K562 (cell line): ENCODE data around the gene UPF1. TPM values are rescaled to one million over a fixed set of nuclear protein-coding genes. Genes with fewer than 3 reads are reported as not detected.

Experiments used
- ATAC-seq: fragments of 200-7000 bp; cut with Tn5 transposase; 3 replicates; pipeline ENCODE4 v1.9.1; 2020; ENCODE audit warnings: moderate library complexity
- BruUV-seq: library from RNA; stranded (reverse); fragments of 400-500 nt; replicated peaks from 2 replicates; lab custom pipeline; 2021; lab: Mats Ljungman, UMichigan
- CTCF ChIA-PET: fragments of 300-600 bp; formaldehyde crosslinking; extraction: SDS; loops from one replicate; lab custom pipeline; 2021; ENCODE audit warnings: low intra/inter-chr PET ratio; lab: Yijun Ruan, JAX
- POLR2A ChIA-PET: fragments of 300-600, 350-650 bp; sonication (Branson Sonifier 250); formaldehyde crosslinking; extraction: SDS; loops from one replicate; lab custom pipeline; 2021; ENCODE audit warnings: antibody characterized with exemption, inconsistent platforms; lab: Yijun Ruan, JAX
- DNase-seq, 4 experiments: peaks; one replicate each; pipeline versions ENCODE4 v3.0.0 to v3.0.0-alpha.2; 2011 to 2018; ENCODE audit warnings: low spot score in 3 of 4, mixed read lengths in 3 of 4; ENCODE audit errors: extremely low read depth in 1 of 4
- FAIRE-seq: peaks from 2 replicates; lab custom pipeline; 2011; peaks lifted over from hg19 to GRCh38; lab: Jason Lieb, UNC
- H2AFZ ChIP-seq: 2 replicates; pipeline ENCODE4 v1.6.0; 2011; ENCODE audit warnings: low read depth, low read length, control low read depth, inconsistent platforms
- H3K27ac ChIP-seq: fragments of 200-600 bp; 3 replicates; pipeline ENCODE4 v1.8.0; 2011; ENCODE audit warnings: low read depth, mild to moderate bottlenecking, control low read depth, inconsistent platforms, low read length, moderate library complexity, mixed read lengths; ENCODE audit errors: extremely low read depth
- H3K27me3 ChIP-seq, 2 experiments: fragments of 300-600 bp in 1 of 2; 2 replicates in 1 of 2; 3 replicates in 1 of 2; pipeline versions ENCODE4 v1.6.0 to v1.8.0; 2011; ENCODE audit warnings: inconsistent platforms in 2 of 2, low read length in 2 of 2, mild to moderate bottlenecking in 1 of 2, mixed read lengths in 1 of 2, moderate library complexity in 1 of 2; ENCODE audit not compliant: control insufficient read depth in 2 of 2, insufficient read depth in 2 of 2
- H3K36me3 ChIP-seq: fragments of 300-600 bp; 3 replicates; pipeline ENCODE4 v1.8.0; 2011; ENCODE audit warnings: mild to moderate bottlenecking, low read length, inconsistent platforms; ENCODE audit not compliant: control insufficient read depth, insufficient read depth
- H3K4me1 ChIP-seq, 2 experiments: fragments of 200-600 bp in 1 of 2; replicated peaks in 1 of 2; 2 replicates in 1 of 2; 3 replicates in 1 of 2; pipeline versions ENCODE4 v1.5.1 to v1.8.0; 2011; ENCODE audit warnings: inconsistent platforms in 2 of 2, low read length in 2 of 2, mild to moderate bottlenecking in 1 of 2, mixed read lengths in 1 of 2, moderate library complexity in 1 of 2; ENCODE audit not compliant: control insufficient read depth in 2 of 2, insufficient read depth in 2 of 2
- H3K4me2 ChIP-seq: 2 replicates; pipeline ENCODE4 v1.6.1; 2011; ENCODE audit warnings: low read length, control low read depth, inconsistent platforms, mixed read lengths; ENCODE audit not compliant: insufficient read depth
- H3K4me3 ChIP-seq: fragments of 200-600 bp; sonication (generic), shearing (Covaris generic); 2 replicates; pipeline ENCODE4 v1.5.1; 2016; ENCODE audit warnings: control low read depth, inconsistent platforms
- H3K79me2 ChIP-seq: fragments of 200-600 bp; 3 replicates; pipeline ENCODE4 v1.8.0; 2011; ENCODE audit warnings: low read length, inconsistent platforms; ENCODE audit not compliant: control insufficient read depth, insufficient read depth
- H3K9ac ChIP-seq, 2 experiments: 2 replicates each; pipeline versions ENCODE4 v1.6.0 to v1.6.1; 2011; ENCODE audit warnings: low read depth in 2 of 2, low read length in 2 of 2, control low read depth in 1 of 2, inconsistent platforms in 1 of 2, mild to moderate bottlenecking in 1 of 2, mixed read lengths in 1 of 2; ENCODE audit not compliant: insufficient read depth in 1 of 2
- H3K9me1 ChIP-seq: one replicate; pipeline ENCODE4 v1.6.0; 2011; ENCODE audit warnings: inconsistent platforms, mild to moderate bottlenecking, low read length, moderate library complexity; ENCODE audit not compliant: control insufficient read depth, insufficient read depth
- H3K9me3 ChIP-seq: replicated peaks from 2 replicates; pipeline ENCODE4 v1.5.1; 2011; ENCODE audit warnings: low read depth, low read length, inconsistent platforms; ENCODE audit not compliant: control insufficient read depth, insufficient read depth
- H4K20me1 ChIP-seq: replicated peaks from 2 replicates; pipeline ENCODE4 v1.6.1; 2011; ENCODE audit warnings: low read length, inconsistent platforms, mixed read lengths; ENCODE audit not compliant: control insufficient read depth, insufficient read depth
- CHD2 ChIP-seq: IDR thresholded peaks from 2 replicates; pipeline ENCODE4 v1.6.1; 2011; ENCODE audit warnings: low read depth, low read length
- FOXM1 ChIP-seq, 2 experiments: fragments of 450-650 bp in 1 of 2; sonication (generic) in 1 of 2; formaldehyde crosslinking in 1 of 2; IDR thresholded peaks; 2 replicates each; pipeline versions ENCODE4 v1.6.1 to v1.9.0; 2017 to 2022; ENCODE audit warnings: low read depth in 2 of 2, mild to moderate bottlenecking in 2 of 2, missing genetic modification reagents in 1 of 2, moderate library complexity in 1 of 2
- FOXP1 ChIP-seq: sonication (generic); formaldehyde crosslinking; IDR thresholded peaks from 2 replicates; pipeline ENCODE4 v1.8.0; 2022; ENCODE audit warnings: mild to moderate bottlenecking, missing genetic modification reagents
- GATAD2B ChIP-seq: fragments of 450-650 bp; IDR thresholded peaks from 2 replicates; pipeline ENCODE4 v1.6.1; 2017; ENCODE audit warnings: mild to moderate bottlenecking, borderline replicate concordance
- HDAC2 ChIP-seq: fragments of 450-650 bp; IDR thresholded peaks from 2 replicates; pipeline ENCODE4 v1.6.1; 2016; ENCODE audit warnings: mild to moderate bottlenecking
- HMGN3 ChIP-seq: IDR thresholded peaks from 2 replicates; pipeline ENCODE4 v1.6.1; 2011; ENCODE audit warnings: borderline replicate concordance, low read depth, mild to moderate bottlenecking, mixed read lengths, low read length; ENCODE audit not compliant: insufficient read length; ENCODE audit errors: extremely low read depth
- IFI16 ChIP-seq: fragments of 250-450 bp; sonication (Bioruptor Pico); IDR thresholded peaks from 2 replicates; pipeline ENCODE4 v2.1.2; 2022; ENCODE audit warnings: mild to moderate bottlenecking, inconsistent platforms
- MEF2A ChIP-seq: IDR thresholded peaks from 2 replicates; pipeline ENCODE4 v1.6.1; 2011; ENCODE audit warnings: low read depth, mild to moderate bottlenecking, low read length, moderate library complexity; ENCODE audit not compliant: control insufficient read depth
- MYBL2 ChIP-seq, 2 experiments: fragments of 450-650 bp in 1 of 2; sonication (generic) in 1 of 2; formaldehyde crosslinking in 1 of 2; IDR thresholded peaks; 2 replicates each; pipeline versions ENCODE4 v1.6.1 to v1.8.1; 2017 to 2022; ENCODE audit warnings: borderline replicate concordance in 1 of 2, inconsistent platforms in 1 of 2, low read depth in 1 of 2, mild to moderate bottlenecking in 1 of 2, missing genetic modification reagents in 1 of 2, moderate library complexity in 1 of 2
- PHTF2 ChIP-seq: fragments of 250-450 bp; sonication (Bioruptor Pico); IDR thresholded peaks from 2 replicates; pipeline ENCODE4 v1.5.0; 2021; ENCODE audit warnings: mild to moderate bottlenecking
- RBM14 ChIP-seq: fragments of 200-400 bp; formaldehyde crosslinking; IDR thresholded peaks from 2 replicates; pipeline ENCODE4 v1.6.1; 2018; ENCODE audit warnings: low read depth, mild to moderate bottlenecking, low read length, moderate library complexity, borderline replicate concordance; ENCODE audit not compliant: insufficient read depth
- SIRT6 ChIP-seq: IDR thresholded peaks from one replicate; pipeline ENCODE4 v1.6.1; 2012; ENCODE audit warnings: low read depth, mild to moderate bottlenecking, control low read depth, inconsistent platforms, low read length, moderate library complexity
- SREBF2 ChIP-seq: sonication (generic); formaldehyde crosslinking; IDR thresholded peaks from 2 replicates; pipeline ENCODE4 v1.4.0; 2020; ENCODE audit warnings: mild to moderate bottlenecking, missing genetic modification reagents
- SRSF1 ChIP-seq: fragments of 200-400 bp; formaldehyde crosslinking; IDR thresholded peaks from 2 replicates; pipeline ENCODE4 v1.6.1; 2017; ENCODE audit warnings: mild to moderate bottlenecking, low read depth, low read length, moderate library complexity
- TGIF2 ChIP-seq: sonication (generic); formaldehyde crosslinking; IDR thresholded peaks from 2 replicates; pipeline ENCODE4 v1.8.1; 2022; ENCODE audit warnings: mild to moderate bottlenecking, missing genetic modification reagents, moderate library complexity
- ZNF146 ChIP-seq: IDR thresholded peaks from one replicate; pipeline ENCODE4 v1.6.1; 2018; ENCODE audit warnings: missing compliant biosample characterization; ENCODE audit not compliant: unreplicated experiment
- ZNF561 ChIP-seq: fragments of 450-650 bp; formaldehyde crosslinking; conservative IDR thresholded peaks from 2 replicates; pipeline ENCODE4 v1.4.0; 2020; ENCODE audit warnings: mild to moderate bottlenecking, moderate library complexity
- WGBS: fragments of 100-300 bp; shearing (Covaris generic); methylation state at CpG from one replicate; pipeline ENCODE4 v1.1.6; 2016; ENCODE audit warnings: low coverage, mixed read lengths; ENCODE audit not compliant: insufficient coverage; ENCODE audit errors: missing lambda C conversion rate; 5-methylcytosine and 5-hydroxymethylcytosine counted together
- in situ Hi-C: fragments of 300-500 bp; cut with MboI; formaldehyde crosslinking; loops from 4 replicates; pipeline ENCODE4 v1.15.0; 2018; ENCODE audit warnings: inconsistent platforms, mixed read lengths
- intact Hi-C: fragments of 100-400 bp; cut with micrococcal nuclease; formaldehyde crosslinking; loops from 2 replicates; pipeline ENCODE4 v1.14.2; 2022
- polyA plus RNA-seq, 8 experiments: library from polyadenylated mRNA; depleted of rRNA in 4 of 8; stranded (reverse) in 5 of 8; unstranded in 3 of 8; fragments of >200 nt; fragmentation: Nextera tagmentation in 2 of 8; fragmentation: Illumina TruSeq in 1 of 8; extraction: Ambion mirVana in 2 of 8; extraction: Trizol in 1 of 8; gene quantifications; 2 replicates each; pipeline versions ENCODE4 v1.2.1 to v1.2.3, GENCODE V29; 2011 to 2014; ENCODE audit warnings: inconsistent platforms in 1 of 8, missing spikeins in 1 of 8
- total RNA-seq, 7 experiments: library from RNA; depleted of rRNA in 6 of 7; stranded (reverse); fragments of >200 nt in 6 of 7; fragmentation: Illumina TruSeq in 2 of 7; extraction: Trizol in 2 of 7; gene quantifications; 2 replicates each; pipeline versions ENCODE4 v1.2.1 to v1.2.3, GENCODE V29; 2011 to 2021; ENCODE audit warnings: low replicate concordance in 1 of 7
- TF ChIP-seq, protein P1 (sequence below): sonication (generic); formaldehyde crosslinking; IDR thresholded peaks from 2 replicates; pipeline ENCODE4 v1.5.0; 2020; ENCODE audit warnings: missing genetic modification reagents
- TF ChIP-seq, protein P2 (sequence below): IDR thresholded peaks from 2 replicates; pipeline ENCODE4 v1.6.1; 2016; ENCODE audit warnings: missing genetic modification characterization, missing compliant biosample characterization

The UPF1 gene
- total and polyA plus RNA-seq, 9 of the 15 experiments (the other 6 are each of a cell fraction or from before 2014, with no cell fraction given): 0.34 to 103 (median 27.9) TPM

DNA sequence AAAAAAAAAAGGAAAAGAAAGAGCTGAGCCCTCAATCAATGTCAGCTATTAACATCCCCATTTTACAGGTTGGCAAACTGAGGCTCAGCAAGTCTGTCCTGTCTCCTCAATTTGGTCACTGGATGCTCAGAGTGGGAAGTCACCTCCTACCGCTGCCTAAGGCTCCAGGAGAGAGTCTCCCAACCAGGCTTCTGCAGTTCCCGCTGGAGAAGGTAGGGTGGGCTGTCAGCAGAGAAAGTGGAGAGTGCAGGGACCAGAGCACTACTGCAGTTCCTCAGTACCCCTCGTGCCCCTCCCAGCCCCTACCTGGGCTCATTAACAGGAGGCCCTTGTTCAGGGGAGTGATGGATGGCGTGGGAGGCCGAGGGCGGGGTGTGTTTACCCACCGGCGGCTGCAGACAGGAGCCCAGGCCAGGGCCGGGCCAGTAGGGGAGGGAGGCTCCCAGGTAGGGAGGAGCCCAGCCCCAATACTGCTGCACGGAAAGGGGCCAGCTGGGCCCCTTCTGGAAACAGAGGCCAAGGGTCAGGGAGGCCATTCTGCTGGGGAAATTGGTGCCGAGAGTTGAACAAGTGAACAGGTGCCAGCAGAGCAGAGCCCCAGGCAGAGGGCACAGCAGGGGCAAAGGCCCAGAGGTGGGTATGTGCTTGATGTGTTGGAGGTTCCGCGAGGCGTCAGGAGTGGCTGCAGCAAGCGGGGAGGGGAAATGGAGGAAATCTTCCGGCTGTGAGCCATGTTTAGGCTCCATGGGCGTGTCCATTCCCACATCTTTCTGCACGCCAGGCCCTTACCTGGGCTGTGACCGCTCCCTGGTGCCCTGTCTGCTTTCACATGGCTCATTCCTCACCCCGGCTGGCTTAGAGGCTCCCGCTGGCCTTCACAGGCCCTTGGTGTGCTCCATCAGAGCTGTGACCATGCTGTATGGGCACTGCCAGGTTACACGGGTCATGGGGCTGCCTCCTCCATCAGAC, 33.1 kb upstream of the UPF1 start:
- peak in 1 of 4 experiments; percentile 43 for DNase-seq
- POLR2A ChIA-PET: interaction anchor here (0.6 kb wide), 2 partner anchors 48 to 97 kb away, joined by 3 read pairs; no protein-coding TSS in a partner anchor
- no TSS peak for BruUV-seq
- Histone ChIP-seq H3K27me3 (peaks cover 6 to 34% of the 10 kb centered on the region in 2 experiments; a peak in 4 of 5 replicates), H3K4me3 (no peak overlapping the region), H3K9me1 (no peaks in the 10 kb centered on the region), H2AFZ (no peak overlapping the region), H3K36me3 (no peaks in the 10 kb centered on the region), H3K4me2 (no peak overlapping the region), H3K27ac (no peak overlapping the region), H3K9me3 (peaks cover 3% of the 10 kb centered on the region; the same call in 1 of the 2 replicates), H4K20me1 (peaks cover 8% of the 10 kb centered on the region; the same call in 1 of the 2 replicates), H3K9ac (peak overlapping the region in 1 of 2 experiments; percentile 58; a peak in 1 of 4 replicates), H3K4me1 (peaks cover 0 to 18% of the 10 kb centered on the region in 2 experiments; a peak in 2 of 5 replicates), H3K79me2 (no peaks in the 10 kb centered on the region)
- ATAC-seq: peak; percentile 49
- CTCF ChIA-PET: no interaction called here
- intact Hi-C loops: no loop called here
- FAIRE-seq: no peak
- in situ Hi-C loops: no loop called here
- 5% methylated on average over 21 of the region's 22 CpGs for WGBS
- TF ChIP-seq SIRT6: no peak
- TF ChIP-seq CHD2: no peak
- no peak for TF ChIP-seq GATAD2B
- no peak for TF ChIP-seq IFI16 (CRISPR knock-in tag)
- no peak for TF ChIP-seq FOXM1 (IDR thresholded peaks at IDR 0.05; ENCODE audit: low read depth)
- TF ChIP-seq FOXM1 (CRISPR knock-in tag; IDR thresholded peaks at IDR 0.05; ENCODE audit: low read depth): no peak
- no peak for TF ChIP-seq SRSF1
- TF ChIP-seq TGIF2 (CRISPR knock-in tag): no peak
- no peak for TF ChIP-seq PHTF2
- TF ChIP-seq ZNF146 (CRISPR knock-in tag): no peak
- TF ChIP-seq MEF2A: no peak
- TF ChIP-seq, protein P1, sequence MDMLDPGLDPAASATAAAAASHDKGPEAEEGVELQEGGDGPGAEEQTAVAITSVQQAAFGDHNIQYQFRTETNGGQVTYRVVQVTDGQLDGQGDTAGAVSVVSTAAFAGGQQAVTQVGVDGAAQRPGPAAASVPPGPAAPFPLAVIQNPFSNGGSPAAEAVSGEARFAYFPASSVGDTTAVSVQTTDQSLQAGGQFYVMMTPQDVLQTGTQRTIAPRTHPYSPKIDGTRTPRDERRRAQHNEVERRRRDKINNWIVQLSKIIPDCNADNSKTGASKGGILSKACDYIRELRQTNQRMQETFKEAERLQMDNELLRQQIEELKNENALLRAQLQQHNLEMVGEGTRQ (CRISPR knock-in tag): no peak
- TF ChIP-seq RBM14: no peak
- TF ChIP-seq SREBF2 (CRISPR knock-in tag): no peak
- TF ChIP-seq, protein P2, sequence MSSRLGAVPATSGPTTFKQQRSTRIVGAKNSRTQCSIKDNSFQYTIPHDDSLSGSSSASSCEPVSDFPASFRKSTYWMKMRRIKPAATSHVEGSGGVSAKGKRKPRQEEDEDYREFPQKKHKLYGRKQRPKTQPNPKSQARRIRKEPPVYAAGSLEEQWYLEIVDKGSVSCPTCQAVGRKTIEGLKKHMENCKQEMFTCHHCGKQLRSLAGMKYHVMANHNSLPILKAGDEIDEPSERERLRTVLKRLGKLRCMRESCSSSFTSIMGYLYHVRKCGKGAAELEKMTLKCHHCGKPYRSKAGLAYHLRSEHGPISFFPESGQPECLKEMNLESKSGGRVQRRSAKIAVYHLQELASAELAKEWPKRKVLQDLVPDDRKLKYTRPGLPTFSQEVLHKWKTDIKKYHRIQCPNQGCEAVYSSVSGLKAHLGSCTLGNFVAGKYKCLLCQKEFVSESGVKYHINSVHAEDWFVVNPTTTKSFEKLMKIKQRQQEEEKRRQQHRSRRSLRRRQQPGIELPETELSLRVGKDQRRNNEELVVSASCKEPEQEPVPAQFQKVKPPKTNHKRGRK: 0 out of 2 replicates have a peak, but pooled peaks have one; percentile 15
- TF ChIP-seq ZNF561: no peak
- no peak for TF ChIP-seq MYBL2 (IDR thresholded peaks at IDR 0.05; ENCODE audit: low read depth)
- no peak for TF ChIP-seq MYBL2 (CRISPR knock-in tag; IDR thresholded peaks at IDR 0.05; ENCODE audit: borderline replicate concordance)
- no peak for TF ChIP-seq FOXP1 (CRISPR knock-in tag)
- no peak for TF ChIP-seq HMGN3
- 0 out of 2 replicates have a peak, but pooled peaks have one; percentile 54 for TF ChIP-seq HDAC2
